Panc1 (cell line): Measurements from ENCODE around the gene TMEM170B.

Experiments used
- CTCF ChIP-seq: fragments of 450-650 bp; IDR thresholded peaks from 2 replicates; pipeline ENCODE4 v1.5.1; 2017; ENCODE audit warnings: mild to moderate bottlenecking
- POLR2AphosphoS5 ChIP-seq: IDR thresholded peaks from 2 replicates; pipeline ENCODE4 v1.6.1; 2012; ENCODE audit warnings: mild to moderate bottlenecking, low read depth, low read length, moderate library complexity
- REST ChIP-seq, 2 experiments: IDR thresholded peaks; 2 replicates each; pipeline ENCODE4 v1.6.1; 2011 to 2012; ENCODE audit warnings: low read depth in 2 of 2, control low read depth in 1 of 2, low read length in 1 of 2, mild to moderate bottlenecking in 1 of 2, moderate library complexity in 1 of 2; ENCODE audit not compliant: insufficient read depth in 1 of 2
- SIN3A ChIP-seq: IDR thresholded peaks from 2 replicates; pipeline ENCODE4 v1.6.1; 2012; ENCODE audit warnings: low read depth, mild to moderate bottlenecking, low read length, moderate library complexity, borderline replicate concordance; ENCODE audit not compliant: insufficient read depth
- TCF7L2 ChIP-seq: IDR thresholded peaks from 2 replicates; pipeline ENCODE4 v1.6.1; 2011; ENCODE audit warnings: mild to moderate bottlenecking, low read depth, low read length, inconsistent platforms

GRCh38 chr6:11500008-11500407 is 37.5 kb upstream of the TMEM170B start:
- TF ChIP-seq CTCF, result no peak
- TF ChIP-seq POLR2AphosphoS5, result no peak
- no peak for TF ChIP-seq REST (IDR thresholded peaks at IDR 0.05; ENCODE audit: insufficient read depth in 1 of 2, low read depth in 2 of 2, low read length in 1 of 2)
- TF ChIP-seq SIN3A, result no peak
- no peak for TF ChIP-seq TCF7L2
